GM21390 (cell line): ENCODE data around the gene AGBL1.
"Not testable (repeated sequence)": the region's sequence is repeated elsewhere in the genome, so short reads cannot be mapped to it uniquely, and the experiment has no call there.

Source experiments
- ATAC-seq: cut with Tn5 transposase; IDR thresholded peaks from one replicate; pipeline ENCODE4 v1.9.1; 2021; ENCODE audit not compliant: unreplicated experiment

Gene AGBL1

DNA sequence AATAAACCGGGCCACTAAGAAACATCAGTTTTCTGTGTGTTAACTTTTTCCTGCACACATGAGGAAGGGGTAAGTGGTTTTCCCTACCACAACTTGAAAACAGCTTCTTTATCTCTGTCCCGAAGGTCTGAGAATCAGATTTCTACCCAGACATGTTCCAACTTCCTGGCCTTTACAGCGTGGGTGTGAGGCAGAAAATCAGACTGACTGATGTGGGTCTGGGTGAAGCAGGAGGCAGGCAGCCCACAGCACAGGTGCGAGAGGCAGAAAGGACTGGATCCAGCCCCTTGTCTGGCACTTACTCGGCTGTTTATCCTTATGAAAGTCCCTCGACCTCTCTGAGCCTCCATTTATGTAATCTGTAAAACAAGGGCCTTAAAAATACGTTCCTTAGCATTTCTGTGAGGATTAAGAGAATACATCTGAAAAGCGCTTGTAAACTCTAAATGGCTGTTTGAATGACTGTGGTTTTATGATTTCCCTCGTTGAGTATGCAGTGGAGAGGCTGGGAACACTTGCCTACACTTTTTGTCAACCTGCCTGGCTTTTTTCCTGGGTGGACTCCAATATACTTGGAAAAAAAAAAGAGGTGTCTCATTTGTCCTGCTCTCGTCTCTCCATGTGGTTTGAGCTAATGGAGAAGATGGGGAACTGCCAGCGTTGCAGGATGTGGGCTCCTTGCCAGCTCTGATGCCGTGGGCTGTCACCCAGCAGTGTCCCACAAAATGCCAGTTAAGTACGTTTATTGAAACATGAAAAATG lies 3.1 kb downstream of the AGBL1 start:
- ATAC-seq, result no peak

DNA sequence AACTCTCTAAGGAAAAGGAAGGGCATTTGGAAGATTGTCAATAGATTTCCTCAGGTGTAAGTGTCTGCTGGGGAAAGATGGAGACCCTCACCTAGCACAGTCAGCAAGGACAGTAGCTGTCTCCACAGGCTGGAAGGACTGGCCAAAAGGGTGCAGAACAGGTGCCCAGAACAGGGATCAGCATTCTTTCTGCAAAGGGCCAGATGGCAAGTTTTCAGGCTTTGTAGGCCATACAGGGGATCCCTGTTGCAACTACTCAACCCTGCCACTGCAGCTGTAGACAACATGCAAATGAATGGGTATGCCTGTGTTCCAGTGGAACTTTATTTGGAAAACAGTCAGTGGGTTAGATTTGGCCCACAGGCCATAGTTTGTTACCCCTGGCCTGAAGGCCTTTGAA lies 8.1 kb downstream of the AGBL1 start:
- no peak for ATAC-seq

- ATAC-seq, result no peak
These were observed 9.8 kb downstream of the AGBL1 start for GRCh38 chr15:86089422-86089821.

DNA sequence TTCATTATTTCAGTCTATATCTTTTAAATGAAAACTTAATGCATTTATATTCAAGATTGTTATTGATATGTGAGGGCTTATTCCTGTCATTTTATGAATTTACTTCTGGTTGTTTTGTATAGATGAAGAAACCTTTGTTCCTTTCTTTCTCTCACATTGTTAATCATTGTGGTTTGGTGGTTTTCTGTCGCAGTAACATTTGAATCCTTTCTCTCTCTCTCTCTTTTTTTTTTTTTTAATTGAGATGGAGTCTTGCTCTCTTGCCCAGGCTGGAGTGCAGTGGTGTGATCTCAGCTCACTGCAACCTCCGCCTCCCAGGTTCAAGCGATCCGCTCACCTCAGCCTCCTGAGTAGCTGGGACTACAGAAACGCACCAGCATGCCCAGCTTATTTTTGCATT lies 22.1 kb downstream of the AGBL1 start:
- no peak for ATAC-seq

DNA sequence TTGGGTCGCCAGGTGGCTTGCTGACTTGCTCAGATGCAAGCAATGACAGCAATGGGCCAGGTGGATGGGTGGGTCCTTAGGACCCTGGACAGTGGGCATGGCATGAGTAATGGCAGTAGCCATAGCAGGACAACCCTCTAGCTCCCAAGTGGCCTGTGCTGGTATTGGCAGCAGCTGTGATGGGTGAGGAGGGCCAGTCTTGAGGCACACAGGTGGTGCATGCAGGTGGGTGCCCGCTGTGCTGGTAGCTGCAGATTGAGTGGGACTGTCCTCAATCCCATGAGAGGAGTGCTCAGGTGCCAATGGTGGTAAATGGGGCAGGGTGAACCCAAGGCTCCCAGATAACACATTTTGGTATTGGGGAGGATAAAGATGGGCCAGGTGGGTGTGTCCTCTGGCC lies 24.2 kb downstream of the AGBL1 start:
- ATAC-seq, result no peak

DNA sequence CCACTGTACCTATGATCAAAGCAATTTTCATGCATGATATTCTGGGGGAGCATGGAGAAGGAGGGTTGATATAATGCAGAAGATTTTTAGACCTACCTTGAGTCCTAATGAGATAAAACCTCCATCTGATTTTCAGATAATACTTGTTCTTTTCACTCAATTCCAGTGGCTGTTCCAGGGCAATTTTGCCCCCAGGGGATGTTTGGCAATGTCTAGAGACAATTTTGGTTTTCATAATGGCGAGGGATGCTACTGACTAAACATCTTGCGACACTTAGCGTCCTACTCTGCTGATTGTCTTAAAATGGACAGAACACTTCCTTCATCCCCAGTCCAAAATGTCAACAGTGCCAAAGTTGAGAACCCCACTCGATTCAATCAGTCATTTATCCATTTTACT lies 26.6 kb downstream of the AGBL1 start:
- no peak for ATAC-seq

- no peak for ATAC-seq
These were observed 35.6 kb downstream of the AGBL1 start for GRCh38 chr15:86115145-86115801.

GRCh38 chr15:86121568-86122225 lies 42.0 kb downstream of the AGBL1 start:
- no peak for ATAC-seq

DNA sequence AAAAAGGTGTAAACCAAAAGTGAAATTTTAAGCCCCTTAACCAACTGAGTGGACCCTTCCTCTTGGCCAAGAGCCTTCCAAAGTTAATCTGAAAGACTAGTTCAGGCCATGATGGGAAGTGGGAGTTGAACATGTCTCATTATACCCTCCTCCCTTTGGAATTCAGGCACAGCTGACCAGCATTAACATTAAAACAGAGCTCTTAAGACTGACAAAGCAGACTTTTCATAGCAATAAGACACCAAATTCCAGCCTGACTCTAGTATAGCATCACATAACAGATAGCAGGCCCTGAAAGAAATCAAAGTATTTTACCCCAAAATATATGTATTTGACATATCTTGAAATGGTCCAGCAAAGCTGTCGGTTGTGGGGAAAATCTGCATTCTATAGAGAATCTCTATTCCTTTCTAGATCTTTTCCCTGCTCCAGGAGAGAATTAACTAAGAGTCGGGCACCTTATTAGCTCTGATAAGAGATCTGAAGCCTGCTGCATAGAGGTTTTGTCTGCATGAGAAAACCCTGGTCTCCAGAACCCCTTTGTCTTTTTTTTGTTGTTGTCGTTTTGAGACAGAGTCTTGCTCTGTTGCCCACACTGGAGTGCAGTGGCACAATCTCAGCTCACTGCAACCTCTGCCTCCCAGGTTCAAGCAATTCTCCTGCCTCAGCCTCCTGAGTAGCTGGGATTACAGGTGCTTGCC lies 43.2 kb downstream of the AGBL1 start:
- not testable (repeated sequence) for ATAC-seq

DNA sequence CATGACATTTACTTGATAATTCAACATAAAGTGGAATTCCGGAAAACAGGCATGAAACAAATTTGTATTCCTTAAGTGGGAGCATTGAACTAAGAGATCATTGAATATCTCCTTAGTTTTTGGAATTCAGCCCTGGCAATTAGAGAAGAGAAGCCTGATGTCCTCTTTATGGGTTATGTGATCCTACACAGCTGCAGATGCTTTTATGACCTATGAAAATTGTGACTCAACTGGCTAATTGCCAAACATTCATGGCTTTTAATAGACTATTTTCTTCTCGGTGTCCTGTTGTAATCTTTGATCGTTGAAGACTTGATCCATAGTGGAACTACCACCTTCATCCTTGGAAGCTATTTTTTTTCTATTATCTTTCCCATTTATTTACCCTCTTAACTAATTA lies 46.1 kb downstream of the AGBL1 start:
- ATAC-seq, result no peak

- ATAC-seq, result no peak
These were observed 47.9 kb downstream of the AGBL1 start for GRCh38 chr15:86127547-86127946.

DNA sequence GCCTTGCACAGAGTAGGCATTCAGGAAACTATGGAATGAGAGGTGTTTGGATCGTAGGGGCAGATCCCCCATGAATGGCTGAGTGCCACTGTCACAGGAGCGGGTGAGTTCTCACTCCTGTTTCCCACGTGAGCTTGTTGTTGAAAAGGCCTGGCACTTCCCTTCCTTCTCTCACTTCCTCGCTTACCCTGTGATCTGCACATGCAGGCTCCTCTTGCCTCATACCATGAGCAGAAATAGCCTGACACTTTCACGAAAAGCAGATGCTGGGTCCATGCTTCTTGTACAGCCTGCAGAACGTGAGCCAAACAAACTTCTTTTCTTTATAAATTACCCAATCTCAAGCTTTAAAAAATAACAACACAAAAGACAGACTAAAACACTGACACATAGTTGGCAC lies 55.4 kb downstream of the AGBL1 start:
- ATAC-seq, result no peak

DNA sequence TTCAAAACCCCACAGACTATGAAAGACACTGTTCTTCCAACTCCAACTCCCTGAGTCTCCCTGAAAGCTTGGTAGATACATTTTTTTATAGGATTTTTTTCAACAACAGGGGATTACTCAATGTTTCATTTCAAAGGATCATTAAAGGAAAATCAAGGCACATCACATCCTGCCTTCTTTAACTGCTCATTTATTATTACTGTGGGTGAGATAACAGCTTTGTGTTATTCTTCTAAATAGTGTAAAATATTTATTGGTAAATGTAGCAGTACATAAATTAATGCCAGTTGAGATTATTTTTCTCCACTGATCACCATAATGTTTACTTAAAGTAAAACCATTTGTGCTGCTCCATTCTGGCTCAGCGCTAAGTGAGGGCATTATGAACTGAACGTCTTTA lies 57.2 kb downstream of the AGBL1 start:
- ATAC-seq, result no peak

DNA sequence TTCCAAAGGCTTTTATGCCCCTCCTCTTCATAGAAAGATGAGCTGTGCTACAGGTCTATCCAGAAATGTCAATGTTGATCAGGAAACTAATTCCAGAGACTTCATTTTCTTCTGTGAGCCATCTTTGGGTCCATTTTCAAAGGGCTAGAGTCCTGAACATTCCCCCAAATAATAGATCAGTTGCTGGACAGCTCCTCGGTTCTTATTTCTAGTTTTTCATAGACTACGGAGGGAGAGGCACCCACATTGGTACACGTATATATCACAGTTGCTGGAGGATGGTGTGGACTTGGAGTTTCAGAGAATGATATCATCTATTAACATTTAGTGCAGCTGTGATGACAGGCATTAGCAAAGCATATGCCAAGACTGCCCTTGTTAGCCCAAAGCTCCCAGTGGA lies 59.1 kb downstream of the AGBL1 start:
- no peak for ATAC-seq

DNA sequence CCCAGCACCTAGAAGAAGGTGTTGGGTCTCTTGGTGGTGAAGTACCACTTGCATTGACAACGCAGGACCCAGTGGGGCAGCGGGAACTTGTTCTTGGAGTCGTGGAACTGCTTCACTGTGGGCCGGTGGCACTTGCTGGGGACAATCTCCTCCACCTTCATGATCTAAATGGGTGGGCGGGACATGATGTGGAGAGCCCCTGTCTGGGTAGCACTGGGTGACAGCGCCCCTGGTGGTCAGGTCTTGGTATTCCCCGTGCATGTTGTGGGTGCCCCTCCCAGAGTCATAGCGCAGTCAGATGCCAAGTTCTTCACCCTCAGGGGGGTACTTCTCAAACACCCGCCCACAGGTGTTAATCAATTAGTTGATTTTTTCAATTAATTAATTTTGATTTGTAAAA lies 60.2 kb downstream of the AGBL1 start:
- no peak for ATAC-seq

DNA sequence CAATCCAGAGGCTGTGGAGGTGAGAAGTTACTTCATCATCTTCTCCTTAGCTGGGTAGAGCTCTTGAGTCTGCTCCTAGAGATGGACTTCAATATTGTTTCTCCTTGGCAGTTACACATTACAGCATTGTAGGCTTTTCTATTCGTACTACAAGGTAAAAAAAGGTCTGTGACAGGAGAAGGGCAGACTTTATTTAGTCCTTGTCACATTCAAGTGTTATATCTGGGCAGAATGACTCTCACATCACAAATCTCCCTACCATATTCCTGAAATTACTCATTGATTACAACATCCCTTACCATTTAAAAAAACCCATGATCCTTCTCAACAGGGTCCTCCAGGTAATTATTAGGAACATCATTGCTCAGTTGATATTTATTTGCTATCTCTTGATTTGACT lies 75.0 kb downstream of the AGBL1 start:
- ATAC-seq, result no peak

DNA sequence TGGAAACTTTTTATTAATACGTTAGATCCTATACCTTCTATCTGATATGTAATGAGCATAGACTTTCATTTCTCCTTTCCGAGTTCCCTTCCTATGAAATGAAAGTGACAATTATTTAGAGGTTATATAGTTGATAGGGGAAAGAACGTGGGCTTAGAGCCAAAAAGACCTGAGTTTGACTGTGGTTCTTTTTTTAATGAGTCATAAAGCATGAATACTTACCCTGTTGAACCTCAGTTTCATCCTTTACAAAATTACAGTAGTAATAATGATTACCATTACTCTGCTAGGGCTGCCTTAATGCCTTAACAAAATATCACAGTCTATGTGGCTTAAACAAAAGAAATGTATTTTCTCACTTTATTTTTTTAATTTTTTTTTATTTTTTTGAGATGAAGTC lies 75.9 kb downstream of the AGBL1 start:
- no peak for ATAC-seq

GRCh38 chr15:86157606-86158293 lies 78.1 kb downstream of the AGBL1 start:
- no peak for ATAC-seq

DNA sequence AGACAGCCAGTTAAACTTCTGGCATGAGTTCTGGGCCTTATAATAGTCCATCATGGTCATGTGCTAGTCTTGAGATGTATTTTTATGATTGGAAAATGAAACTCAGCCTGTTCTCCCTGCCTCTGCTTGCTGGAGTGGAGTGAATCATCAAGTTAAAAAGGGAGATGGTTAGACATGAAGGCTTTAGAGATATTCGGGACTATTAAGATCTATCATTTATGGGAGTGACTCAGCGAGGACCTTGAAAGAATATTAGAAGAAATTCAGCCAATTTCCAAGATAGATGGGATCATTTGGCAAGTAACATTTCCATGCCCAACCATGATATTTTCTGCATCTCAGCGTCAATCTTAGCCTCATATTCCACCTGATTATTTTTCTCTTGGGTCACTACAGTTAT lies 79.8 kb downstream of the AGBL1 start:
- no peak for ATAC-seq

- no peak for ATAC-seq
These were observed 81.6 kb downstream of the AGBL1 start for GRCh38 chr15:86161250-86161649.

GRCh38 chr15:86162172-86162591 lies 82.5 kb downstream of the AGBL1 start:
- no peak for ATAC-seq
